NB4 (cell line): ENCODE data around the gene GPAM.

Experiments used
- DNase-seq: peaks from one replicate; pipeline ENCODE4 v3.0.0; 2010; ENCODE audit warnings: low read depth
- H3K4me3 ChIP-seq: one replicate; pipeline ENCODE4 v1.5.1; 2011; ENCODE audit warnings: mild to moderate bottlenecking, low read depth, low read length, moderate library complexity
- CTCF ChIP-seq: IDR thresholded peaks from one replicate; pipeline ENCODE4 v1.5.1; 2012; ENCODE audit warnings: low read depth, low read length
- MAX ChIP-seq: IDR thresholded peaks from 2 replicates; pipeline ENCODE4 v1.6.1; 2011; ENCODE audit warnings: low read depth, low read length
- MYC ChIP-seq: IDR thresholded peaks from 2 replicates; pipeline ENCODE4 v1.6.1; 2011; ENCODE audit warnings: low read depth, low read length
- POLR2A ChIP-seq: IDR thresholded peaks from 2 replicates; pipeline ENCODE4 v1.6.1; 2011; ENCODE audit warnings: mild to moderate bottlenecking; ENCODE audit not compliant: insufficient read length; ENCODE audit errors: extremely low read depth

GPAM gene

GRCh38 chr10:112183329-112184051 lies at the start of gene GPAM:
GPAM (minus strand) TSS chr10:112183765; CDS start chr10:112181784, 1,981 bp downstream.
- TF ChIP-seq MYC (peak; percentile 31; the same call in 1 of the 2 replicates), MAX (peak; percentile 60), CTCF (no peak), POLR2A (peak; percentile 91)
- DNase-seq: peak; percentile 94
- H3K4me3 ChIP-seq: peak within 1 kb of the TSS; percentile 79

- no peak for DNase-seq
- H3K4me3 ChIP-seq: no peak overlapping the region
- TF ChIP-seq CTCF (no peak), MYC (no peak), POLR2A (no peak), MAX (no peak)
Observed at GRCh38 chr10:112232670-112233069, 49.1 kb upstream of the GPAM start.

- H3K4me3 ChIP-seq: no peak overlapping the region
- DNase-seq: no peak
- TF ChIP-seq MAX (no peak), CTCF (no peak), MYC (no peak), POLR2A (no peak)
Observed at GRCh38 chr10:112231602-112232400, 48.2 kb upstream of the GPAM start.

GRCh38 chr10:112230325-112230988 lies 46.9 kb upstream of the GPAM start:
- no peak for TF ChIP-seq POLR2A
- no peak for TF ChIP-seq CTCF
- TF ChIP-seq MAX: no peak
- TF ChIP-seq MYC: no peak
- DNase-seq: no peak
- H3K4me3 ChIP-seq: no peak overlapping the region

- no peak for DNase-seq
- H3K4me3 ChIP-seq: no peak overlapping the region
- no peak for TF ChIP-seq MAX
- no peak for TF ChIP-seq MYC
- no peak for TF ChIP-seq CTCF
- no peak for TF ChIP-seq POLR2A
Observed at GRCh38 chr10:112229901-112230300, 46.3 kb upstream of the GPAM start.
